Calu3 (cell line): ENCODE results near the gene BTK. TPM values are rescaled to one million over a fixed set of nuclear protein-coding genes. Genes with fewer than 3 reads are reported as not detected.

ENCODE experiments used
- BruUV-seq: library from RNA; stranded (reverse); fragments of 400-500 nt; replicated peaks from 2 replicates; lab custom pipeline; 2021; lab: Mats Ljungman, UMichigan
- CTCF ChIA-PET: fragments of 300-600 bp; sonication (Branson Sonifier 250); formaldehyde crosslinking; loops from one replicate; lab custom pipeline; 2022; ENCODE audit warnings: antibody characterized with exemption; lab: Charles Lee
- DNase-seq: peaks from one replicate; pipeline ENCODE4 v3.0.0; 2022
- H3K27ac Mint-ChIP-seq: one replicate; pipeline ENCODE4 v1.8.0; 2022; ENCODE audit warnings: mixed read lengths; ENCODE audit not compliant: unreplicated experiment
- H3K27me3 Mint-ChIP-seq: one replicate; pipeline ENCODE4 v1.8.0; 2022; ENCODE audit warnings: mixed read lengths; ENCODE audit not compliant: unreplicated experiment
- H3K36me3 Mint-ChIP-seq: one replicate; pipeline ENCODE4 v1.8.0; 2022; ENCODE audit warnings: mild to moderate bottlenecking, moderate library complexity, mixed read lengths; ENCODE audit not compliant: insufficient read depth, unreplicated experiment
- H3K4me1 Mint-ChIP-seq: one replicate; pipeline ENCODE4 v1.8.0; 2022; ENCODE audit warnings: mild to moderate bottlenecking, low read depth, mixed read lengths; ENCODE audit not compliant: unreplicated experiment
- H3K4me3 Mint-ChIP-seq: one replicate; pipeline ENCODE4 v1.8.0; 2022; ENCODE audit warnings: mild to moderate bottlenecking, low read depth, moderate library complexity, mixed read lengths; ENCODE audit not compliant: unreplicated experiment
- H3K9me3 Mint-ChIP-seq: one replicate; pipeline ENCODE4 v1.8.0; 2022; ENCODE audit warnings: low read depth, mixed read lengths; ENCODE audit not compliant: unreplicated experiment
- CTCF ChIP-seq: fragments of 200-600 bp; IDR thresholded peaks from one replicate; pipeline ENCODE4 v1.8.0; 2022; ENCODE audit warnings: antibody characterized with exemption; ENCODE audit not compliant: unreplicated experiment
- intact Hi-C: fragments of 100-400 bp; cut with micrococcal nuclease; formaldehyde crosslinking; loops from one replicate; pipeline ENCODE4 v1.10.0; 2022; ENCODE audit not compliant: unreplicated experiment
- total RNA-seq: library from RNA; stranded (reverse); gene quantifications from 2 replicates; pipeline ENCODE4 v1.2.3, GENCODE V29; 2022

Gene BTK
- total RNA-seq, 1 experiment from 2014 or later = not detected

- H3K4me3 Mint-ChIP-seq = no peak overlapping the region
- H3K9me3 Mint-ChIP-seq = no peaks in the 10 kb centered on the region
- no TSS peak for BruUV-seq
- H3K4me1 Mint-ChIP-seq = no peaks in the 10 kb centered on the region
- intact Hi-C loops = no loop called here
- no peak overlapping the region for H3K27ac Mint-ChIP-seq
- no peak for DNase-seq
- CTCF ChIA-PET = no interaction called here
- peaks cover 44% of the 10 kb centered on the region for H3K27me3 Mint-ChIP-seq
- TF ChIP-seq CTCF = no peak
- H3K36me3 Mint-ChIP-seq = no peaks in the 10 kb centered on the region
Measured at GRCh38 chrX:101370888-101371504, 15.0 kb downstream of the BTK start.

- Mint-ChIP-seq H3K9me3 (no peaks in the 10 kb centered on the region), H3K36me3 (no peaks in the 10 kb centered on the region), H3K27ac (no peak overlapping the region), H3K4me3 (no peak overlapping the region), H3K4me1 (no peaks in the 10 kb centered on the region), H3K27me3 (peaks cover 34% of the 10 kb centered on the region)
- intact Hi-C loops = no loop called here
- DNase-seq = no peak
- no TSS peak for BruUV-seq
- no peak for TF ChIP-seq CTCF
- CTCF ChIA-PET = interaction anchor here (0.7 kb wide), 1 partner anchor 256 kb away, joined by 5 read pairs; no protein-coding TSS in a partner anchor
Measured at GRCh38 chrX:101369687-101370086, 16.3 kb downstream of the BTK start.

- H3K36me3 Mint-ChIP-seq = no peaks in the 10 kb centered on the region
- intact Hi-C loops = no loop called here
- peaks cover 27% of the 10 kb centered on the region for H3K27me3 Mint-ChIP-seq
- no peaks in the 10 kb centered on the region for H3K4me1 Mint-ChIP-seq
- no peak for DNase-seq
- no TSS peak for BruUV-seq
- no peak overlapping the region for H3K4me3 Mint-ChIP-seq
- H3K9me3 Mint-ChIP-seq = no peaks in the 10 kb centered on the region
- no peak for TF ChIP-seq CTCF
- CTCF ChIA-PET = no interaction called here
- no peak overlapping the region for H3K27ac Mint-ChIP-seq
Measured at GRCh38 chrX:101368800-101369199, 17.2 kb downstream of the BTK start.

- DNase-seq = no peak
- Mint-ChIP-seq H3K4me1 (no peaks in the 10 kb centered on the region), H3K9me3 (no peaks in the 10 kb centered on the region), H3K4me3 (no peak overlapping the region), H3K27me3 (peaks cover 13% of the 10 kb centered on the region), H3K27ac (no peak overlapping the region), H3K36me3 (no peaks in the 10 kb centered on the region)
- BruUV-seq = no TSS peak
- CTCF ChIA-PET = no interaction called here
- TF ChIP-seq CTCF = no peak
- intact Hi-C loops = no loop called here
Measured at GRCh38 chrX:101365301-101365795, 20.6 kb downstream of the BTK start.
